GM19023 (cell line): ENCODE data around the gene PRKAR1B.
"Not testable (repeated sequence)": the region's sequence is repeated elsewhere in the genome, so short reads cannot be mapped to it uniquely, and the experiment has no call there.

ENCODE experiments used
- ATAC-seq: cut with Tn5 transposase; IDR thresholded peaks from one replicate; pipeline ENCODE4 v1.9.1; 2021; ENCODE audit warnings: mild to moderate bottlenecking, moderate library complexity; ENCODE audit not compliant: unreplicated experiment

Gene PRKAR1B

DNA sequence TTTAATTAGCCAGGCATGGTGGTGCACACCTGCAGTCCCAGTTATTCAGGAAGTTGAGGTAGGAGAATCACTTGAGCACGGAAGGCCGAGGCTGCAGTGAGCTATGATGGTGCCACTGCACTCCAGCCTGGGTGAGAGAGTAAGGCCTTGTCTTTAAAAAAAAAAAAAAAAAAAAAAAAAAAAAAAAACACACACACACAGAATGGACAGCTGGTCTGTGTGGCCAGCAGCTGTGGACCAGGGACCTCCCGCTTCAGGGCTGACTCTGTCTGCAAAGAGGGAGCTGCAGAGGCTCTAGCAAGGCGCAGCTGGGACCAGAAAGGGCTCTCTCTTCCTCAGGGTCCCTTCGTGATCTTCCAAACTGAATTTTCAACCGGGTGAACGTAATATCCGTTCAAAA, 54.2 kb downstream of the PRKAR1B start:
- no peak for ATAC-seq

- ATAC-seq: no peak
Observed at GRCh38 chr7:671415-672042, 55.6 kb downstream of the PRKAR1B start.

GRCh38 chr7:670501-671390, 56.3 kb downstream of the PRKAR1B start:
- ATAC-seq: no peak

GRCh38 chr7:668958-669357, 58.1 kb downstream of the PRKAR1B start:
- no peak for ATAC-seq

GRCh38 chr7:668139-668931, 58.7 kb downstream of the PRKAR1B start:
- no peak for ATAC-seq

DNA sequence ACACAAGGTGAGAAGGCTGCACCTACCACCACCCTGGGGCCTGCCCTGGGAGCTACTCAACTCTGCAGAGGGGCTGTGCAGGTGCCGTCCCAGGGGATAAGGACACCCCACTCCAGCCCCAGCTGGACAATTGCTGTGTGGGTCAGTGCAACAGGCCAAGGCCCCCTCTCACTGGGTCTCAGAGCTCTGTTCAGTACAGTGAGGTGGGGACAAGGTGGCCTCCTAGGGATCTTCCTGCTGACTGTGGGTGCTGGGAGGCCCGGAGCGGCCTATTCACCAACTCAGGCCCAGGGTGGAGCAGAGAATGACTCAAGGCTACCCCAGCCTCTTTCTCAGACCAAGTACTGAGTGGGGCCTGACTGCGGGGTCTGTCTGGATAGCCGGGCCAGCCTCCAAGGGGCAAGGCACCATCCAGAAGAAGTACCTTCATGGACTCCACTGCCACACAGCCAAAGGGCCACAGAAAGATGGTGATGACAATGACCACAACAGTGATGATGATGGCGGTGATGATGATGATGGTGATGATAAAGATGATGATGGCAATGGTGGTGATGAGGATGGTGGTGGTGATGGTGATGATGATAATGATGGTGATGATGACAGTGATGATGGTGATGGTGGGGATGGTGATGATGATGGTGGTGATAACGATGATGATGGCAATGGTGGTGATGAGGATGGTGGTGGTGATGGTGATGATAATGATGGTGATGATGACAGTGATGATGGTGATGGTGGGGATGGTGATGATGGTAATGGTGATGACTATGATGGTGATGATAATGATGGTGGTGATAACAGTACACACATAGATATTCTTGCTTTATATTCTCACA, 60.4 kb downstream of the PRKAR1B start:
- ATAC-seq: no peak

DNA sequence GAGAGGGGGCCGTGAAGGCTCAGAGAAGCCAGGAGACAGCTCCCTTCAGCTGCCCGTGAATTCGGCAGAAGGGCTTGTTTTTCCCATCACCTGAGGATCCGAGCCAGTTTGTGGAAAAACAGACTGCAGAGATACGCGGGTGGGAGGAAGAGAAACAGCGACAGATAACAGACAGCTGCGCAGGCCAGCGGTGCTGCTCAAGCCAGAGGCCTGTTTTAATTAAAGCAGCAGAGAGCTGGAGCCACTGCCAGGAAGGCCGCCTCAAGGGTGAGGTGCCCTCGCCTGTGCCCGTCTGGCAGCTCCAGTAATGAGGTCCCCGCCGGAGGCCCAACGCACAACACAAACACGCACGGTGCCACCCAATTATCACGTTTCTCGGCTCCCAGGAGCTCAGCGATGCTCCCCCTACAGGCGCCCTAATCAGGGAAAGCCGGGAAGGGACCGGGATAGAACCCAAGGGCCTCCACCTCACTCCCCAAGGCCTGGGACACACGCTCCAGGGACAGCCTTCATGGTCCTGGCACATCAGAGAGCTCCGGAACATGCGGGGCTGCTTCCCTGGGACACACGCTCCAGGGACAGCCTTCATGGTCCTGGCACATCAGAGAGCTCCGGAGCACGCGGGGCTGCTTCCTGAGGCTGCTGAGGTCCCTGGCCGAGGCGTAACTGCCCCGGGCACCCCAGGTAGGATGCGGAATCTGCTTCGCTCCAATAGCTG, 61.2 kb downstream of the PRKAR1B start:
- no peak for ATAC-seq

DNA sequence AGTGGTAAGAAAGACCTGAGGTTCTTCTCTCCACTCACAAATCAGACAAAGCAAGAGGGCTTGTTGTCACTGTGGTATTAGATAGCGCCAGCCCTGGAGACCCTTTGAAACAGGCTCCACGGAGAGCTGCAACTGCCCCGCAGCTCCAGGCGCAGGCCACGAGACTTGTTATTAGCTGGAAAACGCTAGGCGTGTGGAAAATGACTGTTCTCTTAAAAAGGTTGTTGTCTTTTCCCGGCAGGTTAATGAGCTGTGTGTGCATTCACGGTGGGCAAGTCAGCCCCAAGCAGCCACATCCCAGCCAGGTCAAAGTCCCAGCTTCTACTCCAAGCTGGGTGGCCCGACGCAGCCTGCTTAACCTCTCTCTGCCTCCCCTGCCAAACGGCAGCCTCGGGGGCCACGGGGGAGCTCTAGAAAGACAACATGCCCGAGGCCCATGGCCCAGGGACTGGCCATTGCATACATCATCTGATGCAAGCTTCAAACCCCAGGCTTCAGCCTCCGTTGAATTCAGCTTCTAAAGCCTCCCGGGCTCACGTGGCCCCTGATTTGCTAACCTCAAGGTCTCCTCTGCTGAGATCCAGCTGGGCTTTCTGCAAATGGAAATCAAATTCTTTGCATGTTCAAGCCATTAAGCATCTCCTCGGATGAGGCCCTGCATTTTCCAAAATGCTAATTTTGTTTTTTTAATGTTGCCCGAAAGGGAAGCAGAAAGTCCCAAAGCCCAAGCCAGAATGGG, 61.9 kb downstream of the PRKAR1B start:
- ATAC-seq: no peak

DNA sequence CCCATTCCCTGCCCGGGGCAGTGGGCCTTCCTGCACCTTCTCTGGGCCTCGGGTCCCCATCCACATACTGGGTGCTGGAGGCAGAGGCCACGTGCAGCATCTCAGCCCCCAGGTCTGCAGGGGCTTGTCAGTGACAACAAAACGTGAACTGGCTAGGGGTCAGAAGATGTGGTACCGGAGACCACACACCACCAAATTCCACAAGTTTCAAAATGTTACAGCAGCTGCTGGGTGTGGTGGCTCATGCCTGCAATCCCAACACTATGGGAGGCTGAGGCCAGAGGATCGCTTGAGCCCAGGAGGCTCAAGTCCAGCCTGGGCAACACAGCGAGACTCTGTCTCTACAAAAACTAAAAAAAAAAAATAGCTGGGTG, 62.7 kb downstream of the PRKAR1B start:
- no peak for ATAC-seq

GRCh38 chr7:662576-662975, 64.5 kb downstream of the PRKAR1B start:
- ATAC-seq: no peak

GRCh38 chr7:659996-660395, 67.1 kb downstream of the PRKAR1B start:
- no peak for ATAC-seq

DNA sequence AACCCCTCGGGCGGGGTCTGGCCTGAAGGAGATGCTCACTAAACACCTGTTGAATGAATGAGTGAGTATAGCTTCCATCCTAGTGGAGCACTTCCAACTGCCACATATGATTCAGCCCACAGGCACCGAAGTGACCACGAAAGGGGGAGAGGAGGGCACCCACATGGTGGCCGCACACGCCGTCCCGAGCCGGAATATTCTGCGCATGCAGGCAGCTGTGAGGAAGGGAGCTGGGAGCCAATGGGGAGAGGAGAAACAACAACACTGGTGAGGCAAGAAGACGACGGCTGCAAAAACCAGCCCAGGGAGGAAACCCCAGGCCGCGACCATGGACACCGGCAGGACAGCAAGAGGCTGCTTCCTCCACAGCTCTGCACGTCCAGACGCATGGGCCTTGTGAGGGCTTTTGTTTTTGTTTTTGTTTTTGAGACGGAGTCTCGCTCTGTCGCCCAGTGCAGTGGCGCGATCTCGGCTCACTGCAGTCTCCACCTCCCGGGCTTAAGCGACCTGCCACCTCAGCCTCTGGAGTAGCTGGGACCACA, 67.7 kb downstream of the PRKAR1B start:
- no peak for ATAC-seq

DNA sequence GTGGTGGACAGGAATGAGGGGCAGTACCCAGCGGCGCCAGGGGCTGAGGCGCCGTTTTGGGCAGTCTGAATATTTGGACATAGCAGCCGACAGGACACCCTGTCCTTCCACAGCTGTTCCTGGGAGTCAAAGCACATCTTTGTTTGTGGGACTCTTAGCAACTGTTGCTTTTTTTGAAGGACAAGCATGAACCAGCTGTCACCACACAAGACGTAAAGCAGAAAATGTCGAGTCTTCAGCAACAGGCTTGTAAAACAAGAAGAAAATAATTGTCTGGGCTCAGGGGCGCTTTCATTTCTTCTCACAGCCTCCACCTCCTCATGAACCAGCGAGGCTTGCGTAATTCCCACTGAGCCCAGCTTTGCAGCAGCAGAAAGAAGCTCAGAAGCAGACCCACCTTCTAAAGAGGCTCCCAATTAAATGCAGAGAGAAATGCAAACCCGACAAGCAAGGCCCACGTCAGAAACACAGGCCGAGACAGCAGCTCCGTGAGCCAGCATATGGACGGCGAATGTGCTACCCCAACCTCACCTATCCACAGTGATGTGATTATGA, 69.4 kb downstream of the PRKAR1B start:
- no peak for ATAC-seq

GRCh38 chr7:657010-657409, 70.1 kb downstream of the PRKAR1B start:
- not testable (repeated sequence) for ATAC-seq

GRCh38 chr7:655758-656157, 71.3 kb downstream of the PRKAR1B start:
- ATAC-seq: no peak

DNA sequence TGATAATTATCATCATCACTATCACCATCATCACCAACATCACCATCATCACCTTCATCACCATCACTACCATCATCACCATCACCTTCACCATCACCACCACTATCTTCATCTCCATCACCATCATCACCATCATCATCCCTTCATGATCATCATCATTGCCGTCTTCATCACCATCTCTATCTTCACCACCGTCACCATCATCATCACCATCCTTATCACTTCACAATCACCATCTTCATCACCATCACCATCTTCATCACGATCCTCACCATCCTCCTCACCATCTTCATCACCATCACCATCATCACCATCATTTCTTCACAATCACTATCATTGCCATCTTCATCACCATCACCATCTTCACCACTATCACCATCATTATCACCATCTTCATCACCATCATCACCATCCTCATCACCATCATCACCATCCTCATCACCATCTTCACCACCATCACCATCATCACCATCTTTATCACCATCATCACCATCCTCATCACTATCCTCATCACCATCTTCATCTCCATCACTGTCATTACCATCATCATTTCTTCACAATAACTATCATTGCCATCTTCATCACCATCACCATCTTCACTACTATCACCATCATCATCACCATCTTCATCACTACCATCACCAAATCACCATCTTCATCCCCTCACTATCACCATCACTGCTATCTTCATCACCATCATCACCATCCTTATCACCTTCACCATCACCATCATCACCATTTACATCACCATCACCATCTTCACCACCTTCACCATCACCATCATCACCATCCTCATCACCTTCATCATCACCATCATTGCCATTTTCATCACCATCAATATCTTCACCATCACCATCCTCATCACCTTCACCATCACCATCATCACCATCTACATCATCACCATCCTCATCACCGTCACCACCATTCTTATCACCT, 73.0 kb downstream of the PRKAR1B start:
- no peak for ATAC-seq

DNA sequence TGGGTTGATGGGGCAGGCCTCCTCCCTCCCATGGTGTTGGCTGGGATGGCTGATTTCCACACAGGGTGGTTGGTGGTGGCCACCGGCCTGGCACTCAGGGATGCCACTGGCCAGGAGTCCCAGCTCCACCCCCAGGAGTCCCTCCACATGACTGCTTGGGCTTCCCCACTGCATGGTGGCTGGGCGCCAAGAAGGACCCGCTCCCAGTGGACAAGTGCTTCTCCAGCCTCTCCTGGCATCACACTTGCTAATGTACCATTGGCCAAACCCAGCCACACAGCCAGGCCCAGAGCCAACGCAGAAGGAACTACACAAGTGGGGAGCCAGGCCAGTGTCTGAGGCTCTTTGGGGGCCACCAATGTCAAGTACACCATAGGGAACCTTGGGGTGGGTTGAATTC, 74.2 kb downstream of the PRKAR1B start:
- ATAC-seq: no peak

GRCh38 chr7:652167-652566, 74.9 kb downstream of the PRKAR1B start:
- ATAC-seq: not testable (repeated sequence)
